Neural cell (in vitro differentiated cells): ENCODE results near the gene DNM1L. TPM values are rescaled to one million over a fixed set of nuclear protein-coding genes. Genes with fewer than 3 reads are reported as not detected.

ENCODE experiments used
- H2AFZ ChIP-seq: fragments of 200-600, 300-800 bp; sonication (generic), shearing (Covaris generic); 2 replicates; pipeline ENCODE4 v1.6.0; 2014; ENCODE audit warnings: low read depth, mild to moderate bottlenecking, antibody characterized with exemption, low read length, moderate library complexity
- H3F3A ChIP-seq: fragments of 200-600 bp; shearing (Covaris generic); 2 replicates; pipeline ENCODE4 v1.6.1; 2016; ENCODE audit warnings: mild to moderate bottlenecking, moderate library complexity, mixed read lengths, antibody characterized with exemption, low read length; ENCODE audit not compliant: insufficient read depth, poor library complexity, severe bottlenecking
- H3K27ac ChIP-seq: fragments of 200-600, 300-800 bp; sonication (generic), shearing (Covaris generic); 2 replicates; pipeline ENCODE4 v1.5.1; 2014; ENCODE audit warnings: mild to moderate bottlenecking, low read length, moderate library complexity
- H3K27me3 ChIP-seq: fragments of 300-800, 200-600 bp; sonication (generic), shearing (Covaris generic); 2 replicates; pipeline ENCODE4 v1.6.0; 2014; ENCODE audit warnings: mild to moderate bottlenecking, low read depth, low read length, moderate library complexity; ENCODE audit not compliant: insufficient read depth
- H3K36me3 ChIP-seq: fragments of 300-800, 200-600 bp; sonication (generic), shearing (Covaris generic); 2 replicates; pipeline ENCODE4 v1.5.1; 2014; ENCODE audit warnings: mild to moderate bottlenecking, antibody characterized with exemption, low read length, moderate library complexity; ENCODE audit not compliant: insufficient read depth
- H3K4me2 ChIP-seq: fragments of 300-800, 200-600 bp; sonication (generic), shearing (Covaris generic); 2 replicates; pipeline ENCODE4 v1.6.0; 2014; ENCODE audit warnings: mild to moderate bottlenecking, low read length
- H3K4me3 ChIP-seq: fragments of 300-800, 200-600 bp; sonication (generic), shearing (Covaris generic); 2 replicates; pipeline ENCODE4 v1.5.1; 2014; ENCODE audit warnings: mild to moderate bottlenecking, low read length, moderate library complexity
- H3K79me2 ChIP-seq: fragments of 200-600 bp; shearing (Covaris generic); replicated peaks from 2 replicates; pipeline ENCODE4 v1.6.0; 2014; ENCODE audit warnings: mild to moderate bottlenecking, low read length, moderate library complexity; ENCODE audit not compliant: insufficient read depth
- H3K9ac ChIP-seq: fragments of 300-800, 200-600 bp; sonication (generic), shearing (Covaris generic); 2 replicates; pipeline ENCODE4 v1.6.1; 2016; ENCODE audit warnings: mild to moderate bottlenecking, low read length, mixed read lengths
- H3K9me2 ChIP-seq: fragments of 200-600 bp; shearing (Covaris generic); 2 replicates; pipeline ENCODE4 v1.6.1; 2016; ENCODE audit warnings: mild to moderate bottlenecking, low read length, mixed read lengths; ENCODE audit not compliant: insufficient read depth
- H3K9me3 ChIP-seq: fragments of 200-600, 300-800 bp; sonication (generic), shearing (Covaris generic); 2 replicates; pipeline ENCODE4 v1.6.1; 2016; ENCODE audit warnings: mild to moderate bottlenecking, mixed run types, low read length, moderate library complexity, mixed read lengths
- H4K20me1 ChIP-seq: fragments of 200-600 bp; shearing (Covaris generic); 2 replicates; pipeline ENCODE4 v1.6.1; 2016; ENCODE audit warnings: mild to moderate bottlenecking, mixed run types; ENCODE audit not compliant: insufficient read depth
- CTCF ChIP-seq: fragments of 450-650 bp; IDR thresholded peaks from 2 replicates; pipeline ENCODE4 v1.5.1; 2014; ENCODE audit warnings: antibody characterized with exemption, mild to moderate bottlenecking, moderate library complexity; ENCODE audit not compliant: poor library complexity, severe bottlenecking
- EP300 ChIP-seq: fragments of 450-650 bp; conservative IDR thresholded peaks from 2 replicates; pipeline ENCODE4 v1.6.1; 2014; ENCODE audit warnings: antibody characterized with exemption, mild to moderate bottlenecking, moderate library complexity; ENCODE audit not compliant: poor library complexity, severe bottlenecking
- EZH2 ChIP-seq: fragments of 200-600, 300-800 bp; shearing (Covaris generic), sonication (generic); IDR thresholded peaks from 2 replicates; pipeline ENCODE4 v1.6.1; 2014; ENCODE audit warnings: antibody characterized with exemption, low read length, borderline replicate concordance, mild to moderate bottlenecking; ENCODE audit not compliant: insufficient read depth, poor library complexity, severe bottlenecking
- MXI1 ChIP-seq: fragments of 450-650 bp; conservative IDR thresholded peaks from 2 replicates; pipeline ENCODE4 v1.6.1; 2014; ENCODE audit warnings: antibody characterized with exemption, mild to moderate bottlenecking; ENCODE audit not compliant: poor library complexity, severe bottlenecking
- POLR2AphosphoS5 ChIP-seq: IDR thresholded peaks from 2 replicates; pipeline ENCODE4 v1.6.1; 2012
- RAD21 ChIP-seq: fragments of 450-650 bp; conservative IDR thresholded peaks from 2 replicates; pipeline ENCODE4 v1.6.1; 2014; ENCODE audit warnings: antibody characterized with exemption, mild to moderate bottlenecking, moderate library complexity
- SMC3 ChIP-seq: fragments of 450-650 bp; conservative IDR thresholded peaks from 2 replicates; pipeline ENCODE4 v1.6.1; 2014; ENCODE audit warnings: antibody characterized with exemption, mild to moderate bottlenecking, moderate library complexity; ENCODE audit not compliant: poor library complexity
- TAF1 ChIP-seq: IDR thresholded peaks from 2 replicates; pipeline ENCODE4 v1.6.1; 2012; ENCODE audit warnings: low read depth
- polyA plus RNA-seq: library from polyadenylated mRNA; depleted of rRNA; stranded (reverse); fragments of >200 nt; gene quantifications from 2 replicates; pipeline ENCODE4 v1.2.3, GENCODE V29; 2014
- TF ChIP-seq, protein P1 (sequence below): IDR thresholded peaks from 2 replicates; pipeline ENCODE4 v1.6.1; 2012; ENCODE audit warnings: borderline replicate concordance

Gene DNM1L
- polyA plus RNA-seq, 1 donor from 2014 or later: 182 TPM

GRCh38 chr12:32757157-32757556 is 78.1 kb downstream of the DNM1L start:
- Histone ChIP-seq H3K4me3 (no peak overlapping the region), H3K9me3 (no peaks in the 10 kb centered on the region), H3F3A (no peaks in the 10 kb centered on the region), H4K20me1 (no peaks in the 10 kb centered on the region), H3K27ac (no peak overlapping the region), H3K79me2 (peaks cover 28% of the 10 kb centered on the region), H3K9me2 (no peaks in the 10 kb centered on the region), H3K4me2 (no peak overlapping the region), H3K27me3 (no peaks in the 10 kb centered on the region), H3K36me3 (no peaks in the 10 kb centered on the region), H3K9ac (no peak overlapping the region), H2AFZ (no peak overlapping the region)
- TF ChIP-seq, protein P1, sequence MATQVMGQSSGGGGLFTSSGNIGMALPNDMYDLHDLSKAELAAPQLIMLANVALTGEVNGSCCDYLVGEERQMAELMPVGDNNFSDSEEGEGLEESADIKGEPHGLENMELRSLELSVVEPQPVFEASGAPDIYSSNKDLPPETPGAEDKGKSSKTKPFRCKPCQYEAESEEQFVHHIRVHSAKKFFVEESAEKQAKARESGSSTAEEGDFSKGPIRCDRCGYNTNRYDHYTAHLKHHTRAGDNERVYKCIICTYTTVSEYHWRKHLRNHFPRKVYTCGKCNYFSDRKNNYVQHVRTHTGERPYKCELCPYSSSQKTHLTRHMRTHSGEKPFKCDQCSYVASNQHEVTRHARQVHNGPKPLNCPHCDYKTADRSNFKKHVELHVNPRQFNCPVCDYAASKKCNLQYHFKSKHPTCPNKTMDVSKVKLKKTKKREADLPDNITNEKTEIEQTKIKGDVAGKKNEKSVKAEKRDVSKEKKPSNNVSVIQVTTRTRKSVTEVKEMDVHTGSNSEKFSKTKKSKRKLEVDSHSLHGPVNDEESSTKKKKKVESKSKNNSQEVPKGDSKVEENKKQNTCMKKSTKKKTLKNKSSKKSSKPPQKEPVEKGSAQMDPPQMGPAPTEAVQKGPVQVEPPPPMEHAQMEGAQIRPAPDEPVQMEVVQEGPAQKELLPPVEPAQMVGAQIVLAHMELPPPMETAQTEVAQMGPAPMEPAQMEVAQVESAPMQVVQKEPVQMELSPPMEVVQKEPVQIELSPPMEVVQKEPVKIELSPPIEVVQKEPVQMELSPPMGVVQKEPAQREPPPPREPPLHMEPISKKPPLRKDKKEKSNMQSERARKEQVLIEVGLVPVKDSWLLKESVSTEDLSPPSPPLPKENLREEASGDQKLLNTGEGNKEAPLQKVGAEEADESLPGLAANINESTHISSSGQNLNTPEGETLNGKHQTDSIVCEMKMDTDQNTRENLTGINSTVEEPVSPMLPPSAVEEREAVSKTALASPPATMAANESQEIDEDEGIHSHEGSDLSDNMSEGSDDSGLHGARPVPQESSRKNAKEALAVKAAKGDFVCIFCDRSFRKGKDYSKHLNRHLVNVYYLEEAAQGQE: no peak
- TF ChIP-seq EZH2 (no peak), TAF1 (no peak), MXI1 (no peak), CTCF (no peak), RAD21 (no peak), SMC3 (no peak), EP300 (no peak), POLR2AphosphoS5 (no peak)

DNA sequence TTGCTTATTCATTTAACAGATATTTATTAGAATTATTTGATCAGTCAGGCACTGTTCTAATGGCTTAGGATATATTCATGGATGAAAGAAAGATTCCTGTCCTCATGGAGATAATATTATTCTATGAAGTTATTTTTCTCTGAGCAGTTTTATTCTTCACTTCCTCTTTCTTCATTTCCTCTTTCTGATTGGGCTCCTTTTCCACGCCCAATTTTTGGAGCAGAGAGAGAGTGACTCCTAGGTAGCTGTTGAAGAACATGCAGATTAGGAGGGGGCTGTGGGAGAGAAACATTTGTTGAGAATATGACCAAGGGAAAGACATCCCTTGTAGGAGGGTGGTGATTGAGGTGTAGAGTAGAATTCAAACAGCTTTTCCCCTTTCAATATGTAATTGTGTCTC is 82.6 kb downstream of the DNM1L start:
- Histone ChIP-seq H3K9ac (no peak overlapping the region), H3K36me3 (no peaks in the 10 kb centered on the region), H3F3A (no peaks in the 10 kb centered on the region), H3K9me2 (no peaks in the 10 kb centered on the region), H3K79me2 (no peaks in the 10 kb centered on the region), H3K27ac (no peak overlapping the region), H4K20me1 (no peaks in the 10 kb centered on the region), H3K9me3 (no peaks in the 10 kb centered on the region), H3K27me3 (no peaks in the 10 kb centered on the region), H3K4me2 (no peak overlapping the region), H3K4me3 (no peak overlapping the region), H2AFZ (no peak overlapping the region)
- TF ChIP-seq TAF1: no peak
- TF ChIP-seq EZH2: no peak
- TF ChIP-seq, protein P1: no peak
- TF ChIP-seq RAD21: no peak
- no peak for TF ChIP-seq EP300
- no peak for TF ChIP-seq CTCF
- TF ChIP-seq MXI1: no peak
- no peak for TF ChIP-seq SMC3
- TF ChIP-seq POLR2AphosphoS5: no peak
